GM12878 (cell line): ENCODE data around the gene FBXO7. TPM values are rescaled to one million over a fixed set of nuclear protein-coding genes. Genes with fewer than 3 reads are reported as not detected.

Experiments used
- ATAC-seq: fragments of 200-7000 bp; cut with Tn5 transposase; 3 replicates; pipeline ENCODE4 v1.9.1; 2020; ENCODE audit warnings: mild to moderate bottlenecking, moderate library complexity
- BruUV-seq: library from RNA; stranded (reverse); fragments of 400-500 nt; replicated peaks from 2 replicates; lab custom pipeline; 2021; lab: Mats Ljungman, UMichigan
- CTCF ChIA-PET: fragments of 300-600 bp; sonication (Branson Sonifier 250); formaldehyde crosslinking; extraction: SDS; loops from one replicate; lab custom pipeline; 2021; ENCODE audit warnings: inconsistent platforms; lab: Yijun Ruan, JAX
- POLR2A ChIA-PET: fragments of 350-600 bp; formaldehyde crosslinking; extraction: SDS; loops from one replicate; lab custom pipeline; 2021; ENCODE audit warnings: inconsistent platforms; lab: Charles Lee
- RAD21 ChIA-PET: fragments of 300-600 bp; sonication (Branson Sonifier 250); formaldehyde crosslinking; loops from one replicate; lab custom pipeline; 2023; ENCODE audit warnings: antibody characterized with exemption; ENCODE audit not compliant: unreplicated experiment; lab: Charles Lee
- SMC1A ChIA-PET: fragments of 300-600 bp; sonication (Branson Sonifier 250); formaldehyde crosslinking; loops from one replicate; lab custom pipeline; 2023; ENCODE audit not compliant: unreplicated experiment, uncharacterized antibody; lab: Charles Lee
- DNase-seq: peaks from one replicate; pipeline ENCODE4 v3.0.0-alpha.2; 2011; ENCODE audit warnings: low read depth, low spot score
- FAIRE-seq: peaks from 3 replicates; lab custom pipeline; 2011; peaks lifted over from hg19 to GRCh38; lab: Jason Lieb, UNC
- H2AFZ ChIP-seq: 2 replicates; pipeline ENCODE4 v1.6.0; 2011; ENCODE audit warnings: low read depth, low read length, control low read depth; ENCODE audit not compliant: control insufficient read depth
- H3K27ac ChIP-seq: 2 replicates; pipeline ENCODE4 v1.5.1; 2011; ENCODE audit warnings: control low read depth; ENCODE audit not compliant: control insufficient read depth, insufficient read depth
- H3K27me3 ChIP-seq, 2 experiments: replicated peaks in 1 of 2; 2 replicates each; pipeline versions ENCODE4 v1.6.0 to v1.6.1; 2011; ENCODE audit warnings: low read length in 1 of 2; ENCODE audit not compliant: control insufficient read depth in 2 of 2, insufficient read depth in 2 of 2
- H3K36me3 ChIP-seq, 2 experiments: 2 replicates each; pipeline ENCODE4 v1.5.1; 2011; ENCODE audit warnings: low read length in 1 of 2; ENCODE audit not compliant: control insufficient read depth in 2 of 2, insufficient read depth in 2 of 2
- H3K4me1 ChIP-seq: 2 replicates; pipeline ENCODE4 v1.6.1; 2011; ENCODE audit warnings: mild to moderate bottlenecking, low read length, moderate library complexity, mixed read lengths; ENCODE audit not compliant: control insufficient read depth, insufficient read depth
- H3K4me2 ChIP-seq: 2 replicates; pipeline ENCODE4 v1.6.0; 2011; ENCODE audit warnings: control low read depth; ENCODE audit not compliant: control insufficient read depth, insufficient read depth
- H3K4me3 ChIP-seq: fragments of 200-600 bp; sonication (generic); 2 replicates; pipeline ENCODE4 v1.5.1; 2016
- H3K79me2 ChIP-seq: 2 replicates; pipeline ENCODE4 v1.6.0; 2011; ENCODE audit warnings: low read length; ENCODE audit not compliant: control insufficient read depth, insufficient read depth
- H3K9ac ChIP-seq: 2 replicates; pipeline ENCODE4 v1.8.0; 2011; ENCODE audit warnings: low read length, control low read depth, mixed read lengths; ENCODE audit not compliant: control insufficient read depth, insufficient read depth
- H3K9me3 ChIP-seq: replicated peaks from 3 replicates; pipeline ENCODE4 v1.5.1; 2011; ENCODE audit warnings: mild to moderate bottlenecking, low read length; ENCODE audit not compliant: control insufficient read depth, insufficient read depth
- H4K20me1 ChIP-seq: 2 replicates; pipeline ENCODE4 v1.6.0; 2011; ENCODE audit not compliant: control insufficient read depth, insufficient read depth
- CHD1 ChIP-seq: IDR thresholded peaks from 2 replicates; pipeline ENCODE4 v1.6.1; 2012; ENCODE audit warnings: low read depth, low read length, improper control_type of control experiment
- EP300 ChIP-seq, 2 experiments: fragments of 150-350 bp in 1 of 2; IDR thresholded peaks; 2 replicates each; pipeline ENCODE4 v1.6.1; 2011 to 2012; ENCODE audit warnings: low read depth in 2 of 2, low read length in 2 of 2, borderline replicate concordance in 1 of 2, improper control_type of control experiment in 1 of 2, inconsistent platforms in 1 of 2; ENCODE audit not compliant: control insufficient read depth in 1 of 2
- MLLT1 ChIP-seq: fragments of 450-650 bp; IDR thresholded peaks from 2 replicates; pipeline ENCODE4 v1.6.1; 2016; ENCODE audit warnings: mild to moderate bottlenecking
- RELB ChIP-seq: fragments of 450-650 bp; IDR thresholded peaks from 2 replicates; pipeline ENCODE4 v1.6.1; 2017; ENCODE audit warnings: low read depth, mild to moderate bottlenecking, moderate library complexity
- SMAD1 ChIP-seq: fragments of 450-650 bp; IDR thresholded peaks from 2 replicates; pipeline ENCODE4 v1.6.1; 2018; ENCODE audit warnings: mild to moderate bottlenecking, low read depth; ENCODE audit not compliant: partially characterized antibody
- TCF12 ChIP-seq: IDR thresholded peaks from 2 replicates; pipeline ENCODE4 v1.6.1; 2011; ENCODE audit warnings: low read depth, mild to moderate bottlenecking, low read length
- ZBED1 ChIP-seq: IDR thresholded peaks from 2 replicates; pipeline ENCODE4 v1.6.1; 2016; ENCODE audit warnings: borderline replicate concordance
- ZSCAN29 ChIP-seq: fragments of 450-650 bp; IDR thresholded peaks from 2 replicates; pipeline ENCODE4 v1.6.1; 2017; ENCODE audit warnings: mild to moderate bottlenecking, moderate library complexity
- whole genome bisulfite sequencing: methylation state at CpG from one replicate; pipeline ENCODE4 v1.1.6; 2016; ENCODE audit warnings: low lambda C conversion rate; ENCODE audit not compliant: insufficient replicate concordance, insufficient coverage; ENCODE audit errors: missing lambda C conversion rate; 5-methylcytosine and 5-hydroxymethylcytosine counted together
- in situ Hi-C: fragments of 300-500 bp; cut with MboI; formaldehyde crosslinking; loops from 9 replicates; pipeline ENCODE4 v1.14.3; 2018; ENCODE audit warnings: mixed read lengths
- intact Hi-C: fragments of 100-400 bp; cut with micrococcal nuclease; formaldehyde crosslinking; loops from one replicate; pipeline ENCODE4 v1.14.2; 2022; ENCODE audit not compliant: unreplicated experiment
- polyA plus RNA-seq, 11 experiments: library from polyadenylated mRNA; depleted of rRNA in 4 of 11; unstranded in 6 of 11; stranded (reverse) in 5 of 11; fragments of >200 nt; fragmentation: Nextera tagmentation in 4 of 11; fragmentation: Illumina TruSeq in 1 of 11; extraction: Ambion mirVana in 4 of 11; extraction: Trizol in 1 of 11; gene quantifications; 1 replicate in 1 of 11; 2 replicates in 10 of 11; pipeline versions ENCODE4 v1.2.1 to v1.2.3, GENCODE V29; 2011 to 2016; ENCODE audit warnings: inconsistent platforms in 2 of 11, missing spikeins in 2 of 11, low read depth in 1 of 11
- total RNA-seq, 4 experiments: library from RNA; depleted of rRNA in 3 of 4; stranded (reverse); fragments of >200 nt in 3 of 4; fragmentation: Illumina TruSeq in 1 of 4; extraction: Trizol in 1 of 4; gene quantifications; 2 replicates each; pipeline versions ENCODE4 v1.2.1 to v1.2.3, GENCODE V29; 2013 to 2021
- TF ChIP-seq, protein P1 (sequence below): fragments of 450-650 bp; IDR thresholded peaks from 2 replicates; pipeline ENCODE4 v1.6.1; 2017; ENCODE audit warnings: antibody characterized with exemption, mild to moderate bottlenecking, moderate library complexity

The FBXO7 gene
- total and polyA plus RNA-seq, 10 of the 15 experiments (the other 5 are each of a cell fraction or from before 2014, with no cell fraction given), result 37.3 to 192 (median 110) TPM

DNA sequence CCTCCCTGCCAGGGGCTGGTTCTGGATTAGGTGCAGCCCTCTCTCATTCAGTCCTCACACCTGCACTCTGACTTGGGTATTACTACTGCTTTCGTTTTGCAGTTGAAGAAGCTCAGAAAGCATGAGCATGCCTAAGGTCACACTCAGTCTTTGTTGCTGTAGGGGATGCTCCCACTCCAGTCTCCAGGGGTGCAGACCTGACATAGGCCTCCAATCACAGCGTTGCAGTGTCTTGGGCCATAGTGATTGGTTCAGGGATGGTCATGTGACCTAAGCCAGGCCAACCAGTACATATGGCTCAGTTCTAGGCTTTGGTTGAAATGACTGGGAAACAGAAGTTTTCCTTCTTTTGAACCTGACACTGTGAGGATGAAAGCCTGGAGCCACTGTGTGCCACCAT lies 61.7 kb downstream of the FBXO7 start (continued):
- TF ChIP-seq TCF12, result no peak
- no peak for TF ChIP-seq MLLT1
- no peak for TF ChIP-seq ZBED1
- TF ChIP-seq RELB, result no peak
- no peak for TF ChIP-seq ZSCAN29
- TF ChIP-seq, all 136 proteins: peak for 0

DNA sequence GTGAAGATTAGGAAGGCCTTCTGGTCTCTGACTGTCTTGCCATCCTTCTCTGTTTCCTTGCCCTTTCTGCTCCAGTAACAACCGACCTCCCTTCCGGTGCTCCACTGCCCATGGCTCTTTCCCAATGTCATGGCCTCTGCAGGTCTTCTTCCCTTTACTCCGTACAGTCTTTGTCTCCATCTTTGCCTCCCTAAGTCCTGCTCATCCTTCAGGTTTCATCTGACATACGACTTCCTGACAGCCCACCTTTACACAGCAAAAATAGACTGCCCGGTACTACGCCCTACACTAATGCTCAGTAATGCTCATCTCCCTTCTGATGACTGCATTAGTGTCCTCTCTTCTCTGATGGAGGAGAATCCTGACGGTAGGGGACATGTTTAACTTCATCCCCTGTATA lies 63.9 kb downstream of the FBXO7 start:
- Histone ChIP-seq H3K4me2 (no peak overlapping the region), H2AFZ (no peak overlapping the region), H3K36me3 (no peaks in the 10 kb centered on the region), H3K79me2 (no peaks in the 10 kb centered on the region), H3K4me3 (no peak overlapping the region), H3K27me3 (no peaks in the 10 kb centered on the region), H3K9ac (no peak overlapping the region), H3K4me1 (peaks cover 3% of the 10 kb centered on the region; the same call in 1 of the 2 replicates), H3K9me3 (no peaks in the 10 kb centered on the region), H3K27ac (no peak overlapping the region), H4K20me1 (no peaks in the 10 kb centered on the region)
- RAD21 ChIA-PET, result no interaction called here
- FAIRE-seq (no peak), ATAC-seq (no peak), DNase-seq (no peak)
- POLR2A ChIA-PET, result interaction anchor here (0.5 kb wide), 1 partner anchor 119 kb away, joined by 4 read pairs; no protein-coding TSS in a partner anchor
- CTCF ChIA-PET, result interaction anchor here (1.3 kb wide), 1 partner anchor 48 kb away, joined by 3 read pairs; no protein-coding TSS in a partner anchor
- in situ Hi-C loops, result no loop called here
- BruUV-seq, result no TSS peak
- TF ChIP-seq CHD1 (no peak), SMAD1 (no peak), EP300 (IDR thresholded peaks at IDR 0.05; ENCODE audit: borderline replicate concordance in 1 of 2, control insufficient read depth in 1 of 2, low read depth in 2 of 2, low read length in 2 of 2) (no peak)
- TF ChIP-seq, protein P1, sequence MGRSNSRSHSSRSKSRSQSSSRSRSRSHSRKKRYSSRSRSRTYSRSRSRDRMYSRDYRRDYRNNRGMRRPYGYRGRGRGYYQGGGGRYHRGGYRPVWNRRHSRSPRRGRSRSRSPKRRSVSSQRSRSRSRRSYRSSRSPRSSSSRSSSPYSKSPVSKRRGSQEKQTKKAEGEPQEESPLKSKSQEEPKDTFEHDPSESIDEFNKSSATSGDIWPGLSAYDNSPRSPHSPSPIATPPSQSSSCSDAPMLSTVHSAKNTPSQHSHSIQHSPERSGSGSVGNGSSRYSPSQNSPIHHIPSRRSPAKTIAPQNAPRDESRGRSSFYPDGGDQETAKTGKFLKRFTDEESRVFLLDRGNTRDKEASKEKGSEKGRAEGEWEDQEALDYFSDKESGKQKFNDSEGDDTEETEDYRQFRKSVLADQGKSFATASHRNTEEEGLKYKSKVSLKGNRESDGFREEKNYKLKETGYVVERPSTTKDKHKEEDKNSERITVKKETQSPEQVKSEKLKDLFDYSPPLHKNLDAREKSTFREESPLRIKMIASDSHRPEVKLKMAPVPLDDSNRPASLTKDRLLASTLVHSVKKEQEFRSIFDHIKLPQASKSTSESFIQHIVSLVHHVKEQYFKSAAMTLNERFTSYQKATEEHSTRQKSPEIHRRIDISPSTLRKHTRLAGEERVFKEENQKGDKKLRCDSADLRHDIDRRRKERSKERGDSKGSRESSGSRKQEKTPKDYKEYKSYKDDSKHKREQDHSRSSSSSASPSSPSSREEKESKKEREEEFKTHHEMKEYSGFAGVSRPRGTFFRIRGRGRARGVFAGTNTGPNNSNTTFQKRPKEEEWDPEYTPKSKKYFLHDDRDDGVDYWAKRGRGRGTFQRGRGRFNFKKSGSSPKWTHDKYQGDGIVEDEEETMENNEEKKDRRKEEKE, result no peak
- SMC1A ChIA-PET, result no interaction called here
- WGBS, result 60% methylated on average over 7 of the region's 7 CpGs
- intact Hi-C loops, result no loop called here
